Caco-2 (cell line): Measurements from ENCODE around the gene HLCS. TPM values are rescaled to one million over a fixed set of nuclear protein-coding genes. Genes with fewer than 3 reads are reported as not detected.

Experiments used
- BruUV-seq: library from RNA; stranded (reverse); fragments of 400-500 nt; replicated peaks from 2 replicates; lab custom pipeline; 2021; lab: Mats Ljungman, UMichigan
- CTCF ChIA-PET: fragments of 300-600 bp; sonication (Branson Sonifier 250); formaldehyde crosslinking; loops from one replicate; lab custom pipeline; 2022; ENCODE audit warnings: antibody characterized with exemption; lab: Charles Lee
- POLR2A ChIA-PET: fragments of 300-600 bp; sonication (Branson Sonifier 250); formaldehyde crosslinking; loops from one replicate; lab custom pipeline; 2022; ENCODE audit warnings: antibody characterized with exemption; lab: Charles Lee
- DNase-seq, 2 experiments: peaks; one replicate each; pipeline versions ENCODE4 v3.0.0 to v3.0.0-alpha.2; 2020 to 2022
- H3K27me3 ChIP-seq: replicated peaks from 2 replicates; pipeline ENCODE4 v1.6.0; 2011; ENCODE audit warnings: low read length; ENCODE audit not compliant: control insufficient read depth, insufficient read depth
- H3K36me3 ChIP-seq: 2 replicates; pipeline ENCODE4 v1.5.1; 2011; ENCODE audit warnings: low read length; ENCODE audit not compliant: control insufficient read depth, insufficient read depth
- H3K4me1 ChIP-seq: fragments of 250-450 bp; sonication (Bioruptor Pico); 2 replicates; pipeline ENCODE4 v1.5.1; 2020; ENCODE audit warnings: mild to moderate bottlenecking
- H3K4me3 ChIP-seq: 2 replicates; pipeline ENCODE4 v1.5.1; 2011; ENCODE audit warnings: low read depth, mild to moderate bottlenecking, control low read depth, low read length
- H3K9me3 ChIP-seq: fragments of 250-450 bp; sonication (Bioruptor Pico); 2 replicates; pipeline ENCODE4 v1.5.1; 2020; ENCODE audit warnings: mild to moderate bottlenecking, moderate library complexity
- H3K27ac Mint-ChIP-seq: one replicate; pipeline ENCODE4 v1.8.0; 2022; ENCODE audit warnings: mixed read lengths; ENCODE audit not compliant: unreplicated experiment
- H3K27me3 Mint-ChIP-seq: one replicate; pipeline ENCODE4 v1.8.0; 2022; ENCODE audit warnings: mixed read lengths; ENCODE audit not compliant: insufficient read depth, unreplicated experiment
- H3K36me3 Mint-ChIP-seq: one replicate; pipeline ENCODE4 v1.8.0; 2022; ENCODE audit warnings: mild to moderate bottlenecking, mixed read lengths; ENCODE audit not compliant: insufficient read depth, unreplicated experiment
- H3K4me1 Mint-ChIP-seq: one replicate; pipeline ENCODE4 v1.8.0; 2022; ENCODE audit warnings: low read depth, mixed read lengths; ENCODE audit not compliant: unreplicated experiment
- H3K4me3 Mint-ChIP-seq: one replicate; pipeline ENCODE4 v1.8.0; 2022; ENCODE audit warnings: mild to moderate bottlenecking, moderate library complexity, mixed read lengths; ENCODE audit not compliant: unreplicated experiment
- H3K9me3 Mint-ChIP-seq: one replicate; pipeline ENCODE4 v1.8.0; 2022; ENCODE audit warnings: mixed read lengths; ENCODE audit not compliant: unreplicated experiment
- intact Hi-C: fragments of 100-400 bp; cut with micrococcal nuclease; formaldehyde crosslinking; loops from one replicate; pipeline ENCODE4 v1.10.0; 2022; ENCODE audit not compliant: unreplicated experiment
- total RNA-seq: library from RNA; stranded (reverse); gene quantifications from 2 replicates; pipeline ENCODE4 v1.2.3, GENCODE V29; 2022
- TF ChIP-seq, protein P1 (sequence below), 2 experiments: fragments of 200-600 bp in 1 of 2; IDR thresholded peaks; 1 replicate in 1 of 2; 2 replicates in 1 of 2; pipeline versions ENCODE4 v1.5.1 to v1.8.0; 2011 to 2022; ENCODE audit warnings: antibody characterized with exemption in 1 of 2, control low read depth in 1 of 2, inconsistent platforms in 1 of 2, low read depth in 1 of 2, low read length in 1 of 2, mild to moderate bottlenecking in 1 of 2, moderate library complexity in 1 of 2; ENCODE audit not compliant: insufficient read depth in 1 of 2, severe bottlenecking in 1 of 2, unreplicated experiment in 1 of 2

Gene HLCS
- total RNA-seq, 1 experiment from 2014 or later, result 26.2 TPM

DNA sequence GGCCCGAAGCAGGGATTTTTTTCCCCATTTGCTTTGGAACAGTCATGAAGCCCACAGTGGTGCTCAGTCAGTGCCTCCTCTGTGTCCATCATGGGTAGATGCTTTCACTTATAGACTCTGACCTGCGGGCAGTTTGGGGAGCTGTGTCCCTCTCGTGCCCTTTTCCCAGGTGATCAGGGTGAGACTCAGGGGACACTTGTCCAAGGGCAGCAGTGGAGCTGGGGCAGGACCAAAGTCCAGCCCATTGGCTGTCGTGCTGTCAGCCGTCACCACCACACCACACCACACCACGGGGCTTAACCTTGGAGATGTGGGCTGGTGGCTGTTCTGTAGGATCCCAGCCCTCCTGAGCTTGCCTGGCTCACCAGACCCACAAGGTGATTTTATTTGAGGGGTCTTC is 232.6 kb downstream of the HLCS start:
- no peak for DNase-seq
- Mint-ChIP-seq H3K4me1 (peaks cover 11% of the 10 kb centered on the region), H3K27me3 (no peaks in the 10 kb centered on the region), H3K9me3 (no peaks in the 10 kb centered on the region), H3K36me3 (peaks cover 5% of the 10 kb centered on the region), H3K4me3 (no peak overlapping the region), H3K27ac (no peak overlapping the region)
- Histone ChIP-seq H3K36me3 (no peaks in the 10 kb centered on the region; the same call in 1 of the 2 replicates), H3K27me3 (no peaks in the 10 kb centered on the region), H3K9me3 (no peaks in the 10 kb centered on the region), H3K4me1 (peaks cover 10% of the 10 kb centered on the region; the same call in 1 of the 2 replicates), H3K4me3 (no peak overlapping the region)
- intact Hi-C loops, result no loop called here
- CTCF ChIA-PET, result no interaction called here
- POLR2A ChIA-PET, result no interaction called here
- TF ChIP-seq, protein P1, sequence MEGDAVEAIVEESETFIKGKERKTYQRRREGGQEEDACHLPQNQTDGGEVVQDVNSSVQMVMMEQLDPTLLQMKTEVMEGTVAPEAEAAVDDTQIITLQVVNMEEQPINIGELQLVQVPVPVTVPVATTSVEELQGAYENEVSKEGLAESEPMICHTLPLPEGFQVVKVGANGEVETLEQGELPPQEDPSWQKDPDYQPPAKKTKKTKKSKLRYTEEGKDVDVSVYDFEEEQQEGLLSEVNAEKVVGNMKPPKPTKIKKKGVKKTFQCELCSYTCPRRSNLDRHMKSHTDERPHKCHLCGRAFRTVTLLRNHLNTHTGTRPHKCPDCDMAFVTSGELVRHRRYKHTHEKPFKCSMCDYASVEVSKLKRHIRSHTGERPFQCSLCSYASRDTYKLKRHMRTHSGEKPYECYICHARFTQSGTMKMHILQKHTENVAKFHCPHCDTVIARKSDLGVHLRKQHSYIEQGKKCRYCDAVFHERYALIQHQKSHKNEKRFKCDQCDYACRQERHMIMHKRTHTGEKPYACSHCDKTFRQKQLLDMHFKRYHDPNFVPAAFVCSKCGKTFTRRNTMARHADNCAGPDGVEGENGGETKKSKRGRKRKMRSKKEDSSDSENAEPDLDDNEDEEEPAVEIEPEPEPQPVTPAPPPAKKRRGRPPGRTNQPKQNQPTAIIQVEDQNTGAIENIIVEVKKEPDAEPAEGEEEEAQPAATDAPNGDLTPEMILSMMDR (IDR thresholded peaks at IDR 0.05; ENCODE audit: insufficient read depth in 1 of 2, low read depth in 1 of 2, low read length in 1 of 2, severe bottlenecking in 1 of 2, unreplicated experiment in 1 of 2), result no peak
- no TSS peak for BruUV-seq

DNA sequence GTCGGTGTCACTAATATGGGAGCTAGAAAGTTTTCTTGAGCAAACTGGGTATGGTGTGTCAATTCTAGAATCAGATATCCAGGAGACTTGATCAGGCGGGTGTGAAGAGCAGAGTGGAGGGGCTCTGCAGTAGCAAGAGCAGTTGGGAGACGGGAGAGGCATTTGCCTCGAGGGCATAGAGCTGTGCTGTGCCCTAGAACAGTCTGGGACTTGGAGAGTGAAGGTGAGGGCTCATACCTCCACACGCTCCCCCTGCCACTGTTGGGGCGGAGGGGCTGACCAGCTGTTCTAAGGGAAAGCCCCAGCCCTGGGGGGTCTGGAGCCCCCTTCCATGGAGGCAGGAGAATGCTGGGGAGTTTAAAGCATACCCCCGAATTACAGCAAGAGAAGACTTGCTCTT is 233.7 kb downstream of the HLCS start:
- Mint-ChIP-seq H3K27ac (peak overlapping the region; percentile 29), H3K9me3 (no peaks in the 10 kb centered on the region), H3K36me3 (peaks cover 5% of the 10 kb centered on the region), H3K4me3 (no peak overlapping the region), H3K4me1 (peaks cover 11% of the 10 kb centered on the region), H3K27me3 (no peaks in the 10 kb centered on the region)
- POLR2A ChIA-PET, result no interaction called here
- no peaks in the 10 kb centered on the region; the same call in 1 of the 2 replicates for H3K36me3 ChIP-seq
- no TSS peak for BruUV-seq
- intact Hi-C loops, result no loop called here
- no peaks in the 10 kb centered on the region for H3K9me3 ChIP-seq
- CTCF ChIA-PET, result interaction anchor here (0.7 kb wide), 1 partner anchor 40 kb away, joined by 5 read pairs; no protein-coding TSS in a partner anchor
- H3K4me1 ChIP-seq, result peaks cover 10% of the 10 kb centered on the region; the same call in 1 of the 2 replicates
- no peak overlapping the region for H3K4me3 ChIP-seq
- TF ChIP-seq, protein P1 (IDR thresholded peaks at IDR 0.05; ENCODE audit: insufficient read depth in 1 of 2, low read depth in 1 of 2, low read length in 1 of 2, severe bottlenecking in 1 of 2, unreplicated experiment in 1 of 2), result no peak
- DNase-seq, result no peak
- H3K27me3 ChIP-seq, result no peaks in the 10 kb centered on the region

DNA sequence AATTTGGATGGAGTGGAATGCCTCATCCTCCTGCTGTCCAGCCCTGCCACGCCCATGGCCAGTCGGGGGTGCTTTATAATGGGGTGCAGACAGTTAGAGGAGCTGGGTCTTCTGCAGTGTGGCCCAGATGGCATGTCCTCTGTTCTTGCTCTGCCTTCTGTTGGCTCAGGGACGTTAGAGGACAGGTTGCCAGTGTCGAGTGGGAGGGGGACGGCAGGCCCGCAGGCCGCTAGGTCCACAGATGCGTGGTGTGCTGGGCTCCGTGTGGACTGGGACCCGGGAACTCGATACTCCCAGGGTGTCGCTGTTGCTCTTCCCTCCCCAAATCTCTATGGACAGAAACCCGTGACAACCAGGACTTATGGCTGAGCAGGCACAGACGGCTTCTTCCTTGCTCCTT is 234.3 kb downstream of the HLCS start:
- TF ChIP-seq, protein P1 (IDR thresholded peaks at IDR 0.05; ENCODE audit: insufficient read depth in 1 of 2, low read depth in 1 of 2, low read length in 1 of 2, severe bottlenecking in 1 of 2, unreplicated experiment in 1 of 2), result no peak
- no peak overlapping the region for H3K4me3 Mint-ChIP-seq
- H3K36me3 ChIP-seq, result no peaks in the 10 kb centered on the region; the same call in none of the 2 replicates
- H3K4me1 Mint-ChIP-seq, result peaks cover 11% of the 10 kb centered on the region
- H3K9me3 ChIP-seq, result no peaks in the 10 kb centered on the region
- intact Hi-C loops, result no loop called here
- CTCF ChIA-PET, result no interaction called here
- H3K36me3 Mint-ChIP-seq, result peaks cover 5% of the 10 kb centered on the region
- H3K4me3 ChIP-seq, result no peak overlapping the region
- BruUV-seq, result no TSS peak
- H3K9me3 Mint-ChIP-seq, result no peaks in the 10 kb centered on the region
- H3K27me3 Mint-ChIP-seq, result no peaks in the 10 kb centered on the region
- no peak for DNase-seq
- H3K27ac Mint-ChIP-seq, result peak overlapping the region; percentile 29
- POLR2A ChIA-PET, result no interaction called here
- peaks cover 10% of the 10 kb centered on the region; the same call in 1 of the 2 replicates for H3K4me1 ChIP-seq
- H3K27me3 ChIP-seq, result no peaks in the 10 kb centered on the region
